Stimulated activated CD8-positive, alpha-beta memory T cell treated with anti-CD3 and anti-CD28 coated beads, Interleukin-4, amount 100 ng/mL, for 24 hours (primary cell): ENCODE measurements around the gene IFITM1.
"Not testable (repeated sequence)": the region's sequence is repeated elsewhere in the genome, so short reads cannot be mapped to it uniquely, and the experiment has no call there.

Source experiments
- DNase-seq: peaks from one replicate; pipeline ENCODE4 v3.0.0-alpha.2; 2020; ENCODE audit warnings: low read depth

The IFITM1 gene

DNA sequence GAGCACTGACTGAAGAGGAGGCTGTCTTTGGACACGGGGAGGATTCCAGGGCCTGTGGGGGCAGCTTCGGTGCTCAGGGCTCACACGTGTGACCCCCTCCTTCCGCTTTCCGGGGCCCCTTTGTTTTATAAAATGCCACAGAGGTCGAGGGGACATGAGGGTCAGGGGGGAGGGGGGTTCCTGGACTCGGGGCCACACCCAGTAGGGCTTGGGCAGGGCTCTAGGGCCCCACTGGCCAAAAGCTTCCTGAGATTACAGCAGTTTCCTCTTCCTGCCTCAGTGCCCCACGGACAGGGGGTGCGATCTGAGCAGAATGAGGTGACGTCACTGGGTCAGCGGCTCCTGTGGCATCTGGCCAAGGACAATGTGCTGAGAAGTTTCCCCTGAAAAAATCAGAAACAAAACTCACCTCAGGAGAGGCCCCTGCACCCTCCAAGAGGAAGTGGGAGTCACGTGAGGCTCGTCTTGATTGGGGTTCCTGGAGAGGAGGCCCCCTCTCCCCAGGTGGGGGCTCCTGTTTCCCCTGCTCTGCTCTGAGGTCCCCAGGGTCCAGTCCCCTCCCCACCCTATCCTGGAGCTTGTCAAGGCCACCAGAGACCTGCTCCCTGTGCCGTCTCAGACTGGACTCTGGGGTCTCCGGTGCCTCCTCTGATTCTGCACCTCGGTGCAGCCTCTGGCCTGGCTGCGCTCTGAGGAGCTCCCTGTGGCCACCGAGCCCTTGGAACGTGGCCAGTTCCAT lies 13.2 kb downstream of the IFITM1 start:
- DNase-seq, result no peak

DNA sequence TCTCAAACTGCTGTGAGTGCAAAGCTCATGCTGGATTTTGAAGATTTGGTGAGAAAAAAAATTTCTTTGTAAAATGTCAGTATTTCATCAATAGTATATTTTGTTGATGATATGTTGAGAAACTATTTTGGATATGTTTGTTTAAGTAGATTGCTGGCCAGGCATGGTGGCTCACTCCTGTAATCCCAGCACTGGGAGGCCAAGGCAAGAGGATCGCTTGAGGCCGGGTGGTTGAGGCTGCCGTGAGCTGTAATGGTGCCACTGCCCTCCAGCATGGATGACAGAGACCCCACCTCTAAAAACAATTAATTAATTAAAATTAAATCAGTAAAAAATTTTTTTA lies 13.7 kb downstream of the IFITM1 start:
- no peak for DNase-seq

DNA sequence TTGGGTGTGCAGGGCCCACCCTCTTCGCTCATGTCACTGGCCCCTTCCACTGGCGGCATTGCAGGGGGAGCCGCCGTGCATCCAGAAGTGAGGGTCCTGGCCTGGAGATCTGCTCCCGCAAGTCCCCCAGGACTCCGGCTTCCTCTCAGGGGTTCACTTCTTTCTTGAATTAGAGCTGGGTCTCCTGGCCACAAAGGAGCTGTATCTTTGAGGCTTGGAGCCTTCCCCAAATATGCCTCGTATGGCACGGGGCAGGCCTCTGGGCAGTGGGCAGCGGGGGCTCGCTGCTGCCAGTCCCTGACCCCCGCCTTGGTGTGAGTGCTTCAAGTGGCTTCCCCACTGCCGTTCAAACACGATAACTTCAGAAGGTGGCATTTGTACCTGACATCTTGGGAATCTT lies 14.2 kb downstream of the IFITM1 start:
- DNase-seq, result no peak

DNA sequence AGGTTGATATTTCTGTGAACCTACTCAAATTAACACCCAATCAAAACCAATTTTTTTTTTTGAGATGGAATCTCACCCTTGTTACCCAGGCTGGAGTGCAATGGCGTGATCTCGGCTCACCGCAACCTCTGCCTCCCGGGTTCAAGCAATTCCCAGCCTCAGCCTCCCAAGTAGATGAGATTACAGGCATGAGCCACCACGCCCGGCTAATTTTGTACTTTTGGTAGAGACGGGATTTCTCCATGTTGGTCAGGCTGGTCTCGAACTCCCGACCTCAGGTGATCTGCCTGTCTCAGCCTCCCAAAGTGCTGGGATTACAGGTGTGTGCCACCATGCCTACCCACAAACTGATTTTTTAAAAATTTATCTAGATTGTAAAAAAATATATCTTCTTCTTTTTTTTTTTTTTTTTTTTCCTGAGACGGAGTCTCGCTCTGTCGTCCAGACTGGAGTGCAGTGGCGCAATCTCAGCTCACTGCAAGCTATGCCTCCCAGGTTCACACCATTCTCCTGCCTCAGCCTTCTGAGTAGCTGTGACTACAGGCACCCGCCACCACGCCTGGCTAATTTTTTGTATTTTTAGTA lies 14.8 kb downstream of the IFITM1 start:
- not testable (repeated sequence) for DNase-seq

DNA sequence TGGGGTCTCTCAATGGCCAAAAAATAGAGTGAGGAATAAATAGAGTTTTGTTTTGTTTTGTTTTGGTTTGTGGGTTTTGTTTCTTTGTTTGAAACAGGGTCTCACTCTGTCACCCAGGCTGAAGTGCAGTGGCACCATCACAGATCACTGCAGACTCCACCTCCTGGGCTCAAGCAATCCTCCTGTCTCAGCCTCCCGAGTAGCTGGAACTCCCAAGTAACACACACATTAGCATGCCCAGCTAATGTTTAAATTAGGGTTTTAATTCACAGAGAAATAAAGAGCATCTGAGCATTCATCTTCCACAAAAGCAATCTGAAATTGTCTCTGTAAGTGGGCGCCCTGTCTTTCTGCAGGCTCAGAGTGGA lies 16.0 kb downstream of the IFITM1 start:
- DNase-seq, result no peak

DNA sequence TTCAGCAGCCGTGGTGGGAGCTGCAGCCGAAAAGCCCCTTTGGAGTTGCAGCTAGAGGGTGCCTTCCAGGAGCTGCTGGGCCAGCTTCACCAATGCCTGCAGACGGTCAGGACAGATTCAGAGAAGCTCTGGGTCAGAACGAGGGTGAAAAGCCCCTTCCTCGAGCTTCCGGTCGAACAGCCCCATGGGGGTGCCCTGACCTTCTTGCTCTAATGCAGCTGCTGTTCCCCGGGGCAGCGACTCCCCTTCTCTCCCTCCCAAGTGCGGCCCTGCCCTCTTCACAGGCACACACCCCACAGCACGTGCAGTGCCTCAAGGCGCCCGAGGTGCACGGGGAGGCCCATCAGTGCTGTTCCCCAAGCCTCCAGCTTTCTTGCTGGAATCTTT lies 16.5 kb downstream of the IFITM1 start:
- no peak for DNase-seq

DNA sequence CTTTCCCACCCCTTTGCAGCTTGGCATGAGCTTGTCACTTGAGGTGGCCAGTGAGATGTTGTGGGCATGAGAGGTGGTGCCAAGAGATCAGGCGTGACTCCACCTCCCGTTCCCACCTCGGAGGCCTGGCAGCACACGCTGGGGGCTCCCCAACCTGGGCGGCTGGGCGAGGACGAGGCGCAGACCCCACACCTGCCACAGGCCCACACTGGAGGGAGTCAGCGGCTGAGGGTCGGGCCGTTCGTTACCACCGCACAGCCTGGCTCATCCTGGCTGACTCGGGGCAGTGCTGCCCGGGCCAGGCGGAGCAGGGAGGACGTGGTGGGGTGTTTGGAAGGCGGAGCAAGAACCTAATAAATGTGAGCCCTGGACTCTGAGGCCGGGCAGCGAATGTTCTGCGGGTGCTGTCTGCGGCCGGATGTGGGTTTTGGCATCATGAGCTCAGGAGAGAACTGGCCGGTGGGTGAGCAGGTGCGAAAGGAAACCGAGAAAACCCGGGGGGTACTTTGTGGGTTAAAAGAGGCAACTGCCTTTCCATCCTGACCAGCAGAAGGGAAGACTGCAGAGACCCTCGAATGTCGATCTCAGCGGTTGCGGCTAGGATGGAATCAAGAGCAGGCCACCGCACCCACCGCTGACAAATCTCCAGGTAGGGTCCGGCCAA lies 17.0 kb downstream of the IFITM1 start:
- no peak for DNase-seq

DNA sequence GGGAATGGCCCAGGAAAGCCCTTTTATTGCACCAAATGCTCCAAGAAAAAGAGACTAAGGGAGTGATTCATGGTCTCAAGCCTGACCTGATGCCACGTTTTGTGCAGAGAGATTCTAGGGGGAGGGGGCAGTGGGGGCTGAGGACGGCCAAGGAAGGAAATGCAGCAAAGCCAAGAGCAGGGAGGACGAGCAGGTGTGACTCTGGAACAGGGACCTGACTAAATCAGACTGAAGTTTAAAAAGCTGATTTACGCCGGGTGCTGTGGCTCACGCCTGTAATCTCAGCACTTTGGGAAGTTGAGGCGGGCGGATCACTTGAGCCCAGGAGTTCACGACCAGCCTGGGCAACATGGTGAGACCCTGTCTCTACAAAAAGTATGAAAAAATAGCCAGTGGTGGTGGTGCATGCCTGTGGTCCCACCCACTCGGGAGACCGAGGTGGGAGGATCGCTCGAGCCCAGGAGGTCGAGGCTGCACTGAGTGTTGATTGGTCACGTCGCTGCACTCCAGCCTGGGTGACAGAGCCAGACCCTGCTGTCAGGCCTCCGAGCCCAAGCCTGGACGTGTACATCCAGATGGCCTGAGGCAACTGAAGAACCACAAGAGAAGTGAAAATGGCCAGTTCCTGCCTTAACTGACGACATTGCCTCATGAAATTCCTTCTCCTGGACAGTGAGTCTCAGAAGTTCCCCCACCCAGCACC lies 17.7 kb downstream of the IFITM1 start:
- DNase-seq, result no peak

DNA sequence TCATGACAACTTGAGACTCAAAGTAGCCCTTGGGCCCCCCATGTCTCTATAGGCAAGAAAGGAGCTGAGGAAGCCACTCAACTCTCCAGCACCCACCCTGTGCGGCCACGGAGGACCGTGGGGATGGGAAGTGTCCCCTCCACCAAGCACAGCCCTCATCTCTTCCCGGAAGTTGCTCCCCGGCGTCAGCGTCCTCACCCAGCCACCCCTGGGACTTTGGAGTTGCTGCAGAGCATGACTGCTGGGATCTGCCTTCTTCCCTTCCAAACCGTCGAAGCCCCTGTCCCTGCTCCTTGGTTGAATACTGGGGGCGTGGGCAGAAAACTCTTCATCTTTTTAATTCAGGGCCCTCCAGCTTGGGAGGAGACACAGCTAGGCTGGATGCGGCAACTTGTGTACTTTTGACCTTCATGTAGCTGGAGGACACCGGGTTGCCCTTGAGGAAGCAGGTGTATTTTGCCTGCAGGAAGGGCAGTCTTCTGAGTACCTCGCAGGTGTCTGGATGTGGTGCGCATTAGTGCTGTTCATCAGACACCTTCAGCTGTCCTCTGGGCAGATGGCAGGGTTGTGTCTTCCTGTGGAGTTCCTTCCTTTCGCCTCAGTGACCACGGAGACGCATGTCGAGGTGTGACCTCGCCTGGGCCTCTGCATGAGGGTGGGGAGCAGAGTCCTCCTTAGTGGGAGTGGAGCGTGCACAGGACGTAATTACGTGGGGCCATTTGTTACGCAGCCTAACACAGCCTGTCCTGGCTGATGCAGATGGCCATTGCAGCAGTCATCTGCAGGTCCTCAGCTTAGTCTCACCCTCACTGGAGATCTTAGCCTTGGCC lies 19.0 kb downstream of the IFITM1 start:
- no peak for DNase-seq

DNA sequence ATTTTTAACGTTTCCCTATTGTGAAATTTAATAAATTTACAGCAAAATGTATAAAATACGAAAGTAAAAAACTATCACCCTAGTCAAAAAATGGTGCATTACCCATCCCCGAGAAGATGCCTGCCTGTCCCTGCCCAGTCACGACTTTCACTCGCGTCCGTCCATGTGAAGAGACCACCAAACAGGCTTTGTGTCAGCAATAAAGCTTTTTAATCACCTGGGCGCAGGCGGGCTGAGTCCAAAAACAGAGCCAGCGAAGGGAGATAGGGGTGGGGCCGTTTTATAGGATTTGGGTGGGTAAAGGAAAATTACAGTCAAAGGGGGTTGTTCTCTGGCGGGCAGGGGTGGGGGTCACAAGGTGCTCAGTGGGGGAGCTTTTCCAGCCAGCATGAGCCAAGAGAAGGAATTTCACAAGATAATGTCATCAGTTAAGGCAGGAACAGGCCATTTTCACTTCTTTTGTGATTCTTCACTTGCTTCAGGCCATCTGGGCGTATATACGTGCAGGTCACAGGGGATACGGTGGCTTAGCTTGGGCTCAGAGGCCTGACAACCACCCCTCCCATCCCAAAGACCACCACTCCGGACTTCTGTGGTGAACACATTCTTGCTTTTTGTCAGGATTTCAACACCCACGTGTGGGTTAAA lies 19.9 kb downstream of the IFITM1 start:
- not testable (repeated sequence) for DNase-seq

DNA sequence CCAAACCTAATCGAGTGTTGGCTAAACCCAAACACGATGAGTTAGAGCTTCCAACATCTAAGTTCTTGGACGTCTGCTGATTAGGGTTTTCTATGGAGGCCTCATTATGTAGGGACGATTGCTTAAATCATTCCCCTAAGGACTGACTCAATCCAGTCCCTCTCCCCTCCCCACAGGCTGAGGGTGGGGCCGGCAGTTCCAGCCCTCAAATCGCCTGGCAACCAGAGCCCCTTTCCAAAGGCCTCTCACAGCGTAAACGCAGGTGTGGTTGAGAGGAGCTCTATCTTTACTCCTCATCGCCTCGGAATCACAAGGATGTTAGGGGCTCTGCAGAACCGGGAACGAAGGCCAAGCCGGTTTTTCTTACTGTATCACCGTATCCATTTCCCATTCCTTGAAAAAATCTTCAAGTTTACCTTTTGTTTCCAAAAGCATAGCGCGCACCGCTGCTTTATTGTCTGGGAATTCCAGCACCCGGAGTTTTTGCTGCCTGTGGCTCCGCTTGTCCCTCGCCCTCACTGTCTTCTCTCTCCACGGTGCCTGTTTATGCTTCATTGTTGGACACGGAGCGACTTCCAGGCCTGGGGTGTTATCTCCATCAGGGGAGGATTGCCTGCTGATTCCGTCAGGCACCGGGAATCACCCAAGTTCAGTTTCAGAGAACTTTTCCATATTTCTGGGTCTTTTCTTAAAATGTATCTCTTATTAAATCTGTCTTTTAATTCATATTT lies 20.6 kb downstream of the IFITM1 start:
- DNase-seq, result no peak

DNA sequence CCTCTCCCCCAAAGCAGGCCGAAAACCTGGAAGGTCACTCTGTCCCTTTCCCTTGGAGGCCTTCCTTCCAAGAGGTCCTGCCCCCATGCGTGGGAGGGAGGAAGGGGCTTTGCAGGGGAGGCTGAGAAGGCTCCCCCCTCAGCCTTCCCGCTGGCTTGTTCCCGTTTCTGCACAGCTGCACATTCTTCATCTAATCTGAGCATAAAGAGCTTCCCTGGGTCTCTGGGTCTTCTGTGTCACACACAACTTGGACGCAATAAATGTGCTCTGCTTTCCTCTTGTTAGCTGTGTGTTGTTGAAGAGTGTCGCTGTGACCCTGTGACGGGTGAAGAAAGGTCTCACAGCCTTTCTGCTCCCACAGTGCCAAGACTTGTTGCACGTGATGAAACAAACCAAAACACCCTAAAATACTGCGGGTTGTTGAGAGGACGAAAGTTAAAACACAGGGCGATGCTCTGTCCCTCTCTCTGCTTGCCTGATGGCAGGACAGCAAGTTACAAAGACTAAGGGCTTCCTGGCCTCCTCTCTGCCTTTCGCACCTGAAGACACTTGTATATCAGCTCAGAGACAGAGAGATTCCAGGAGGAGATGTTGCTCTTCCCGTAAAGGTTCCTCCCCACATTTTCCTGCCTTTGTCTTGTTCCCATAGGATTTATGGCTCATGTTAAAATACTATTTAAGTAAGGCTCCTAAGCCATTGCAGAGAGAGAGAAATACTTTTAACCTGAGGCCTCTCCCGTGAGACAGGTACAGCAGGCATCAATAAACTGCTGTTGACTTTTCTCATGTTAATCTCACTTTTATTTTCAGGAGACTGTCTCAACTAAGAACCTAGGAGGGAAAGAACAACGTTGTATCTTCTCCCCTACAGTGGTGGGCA lies 22.2 kb downstream of the IFITM1 start:
- no peak for DNase-seq

DNA sequence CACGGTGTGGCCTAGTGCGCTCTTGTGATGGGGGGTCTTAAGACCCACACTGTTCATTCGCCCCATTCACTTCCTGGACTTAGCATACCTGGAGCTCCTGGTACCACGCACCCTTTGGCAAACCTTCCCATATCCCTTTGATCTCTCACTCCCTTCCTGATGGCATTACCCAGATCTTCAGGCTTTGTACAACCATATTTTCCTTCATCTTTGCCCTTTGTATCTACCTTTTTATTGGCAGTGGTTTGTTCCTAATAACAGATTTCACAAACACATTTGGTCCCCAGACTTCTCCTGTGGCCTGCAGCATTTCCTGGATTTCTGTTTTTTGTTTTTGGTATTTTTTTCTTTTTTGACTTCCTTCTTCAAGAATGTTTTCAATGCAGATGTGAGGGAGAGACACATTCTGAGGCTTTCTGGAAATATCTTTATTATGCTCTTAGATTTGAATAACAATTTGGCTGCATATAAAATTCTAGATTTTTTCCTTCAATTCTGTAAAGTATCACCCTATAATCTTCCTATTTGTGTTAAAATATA lies 22.9 kb downstream of the IFITM1 start:
- no peak for DNase-seq

DNA sequence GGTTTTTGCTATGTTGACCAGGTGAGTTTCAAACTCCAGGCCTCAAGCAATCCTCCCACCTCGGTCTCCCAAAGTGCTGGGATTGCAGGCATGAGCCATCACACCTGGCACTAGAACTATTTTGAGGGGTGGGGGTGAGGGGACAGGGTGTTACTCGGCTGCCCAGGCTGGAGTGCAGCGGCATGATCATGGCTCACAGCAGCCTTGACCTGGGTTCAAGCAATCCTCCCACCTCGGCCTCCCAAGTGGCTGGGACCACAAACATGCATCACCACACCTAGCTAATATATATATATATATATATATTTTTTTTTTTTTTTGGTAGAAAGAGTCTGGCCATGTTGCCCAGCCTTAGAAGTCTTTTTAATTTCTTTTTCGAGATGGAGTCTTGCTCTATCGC lies 23.9 kb downstream of the IFITM1 start:
- DNase-seq, result no peak

DNA sequence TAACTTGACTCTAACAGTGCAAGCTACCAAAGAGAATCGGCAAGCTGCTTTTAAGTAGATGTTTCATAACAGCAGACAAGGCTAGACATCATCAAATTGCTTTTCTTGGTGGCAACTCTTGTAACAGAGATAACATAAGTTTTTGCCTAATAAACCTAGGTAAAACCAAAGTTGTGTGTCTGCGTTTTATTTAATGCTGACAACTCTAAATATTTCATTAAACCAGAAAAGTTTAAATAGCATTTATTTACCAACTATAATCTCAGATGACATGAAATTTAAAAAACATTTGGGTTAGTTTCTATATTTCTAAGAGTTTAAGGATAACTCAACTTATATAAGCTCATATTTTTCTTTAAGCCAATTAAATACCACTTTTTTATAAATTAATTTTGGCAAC lies 26.1 kb downstream of the IFITM1 start:
- DNase-seq, result no peak

DNA sequence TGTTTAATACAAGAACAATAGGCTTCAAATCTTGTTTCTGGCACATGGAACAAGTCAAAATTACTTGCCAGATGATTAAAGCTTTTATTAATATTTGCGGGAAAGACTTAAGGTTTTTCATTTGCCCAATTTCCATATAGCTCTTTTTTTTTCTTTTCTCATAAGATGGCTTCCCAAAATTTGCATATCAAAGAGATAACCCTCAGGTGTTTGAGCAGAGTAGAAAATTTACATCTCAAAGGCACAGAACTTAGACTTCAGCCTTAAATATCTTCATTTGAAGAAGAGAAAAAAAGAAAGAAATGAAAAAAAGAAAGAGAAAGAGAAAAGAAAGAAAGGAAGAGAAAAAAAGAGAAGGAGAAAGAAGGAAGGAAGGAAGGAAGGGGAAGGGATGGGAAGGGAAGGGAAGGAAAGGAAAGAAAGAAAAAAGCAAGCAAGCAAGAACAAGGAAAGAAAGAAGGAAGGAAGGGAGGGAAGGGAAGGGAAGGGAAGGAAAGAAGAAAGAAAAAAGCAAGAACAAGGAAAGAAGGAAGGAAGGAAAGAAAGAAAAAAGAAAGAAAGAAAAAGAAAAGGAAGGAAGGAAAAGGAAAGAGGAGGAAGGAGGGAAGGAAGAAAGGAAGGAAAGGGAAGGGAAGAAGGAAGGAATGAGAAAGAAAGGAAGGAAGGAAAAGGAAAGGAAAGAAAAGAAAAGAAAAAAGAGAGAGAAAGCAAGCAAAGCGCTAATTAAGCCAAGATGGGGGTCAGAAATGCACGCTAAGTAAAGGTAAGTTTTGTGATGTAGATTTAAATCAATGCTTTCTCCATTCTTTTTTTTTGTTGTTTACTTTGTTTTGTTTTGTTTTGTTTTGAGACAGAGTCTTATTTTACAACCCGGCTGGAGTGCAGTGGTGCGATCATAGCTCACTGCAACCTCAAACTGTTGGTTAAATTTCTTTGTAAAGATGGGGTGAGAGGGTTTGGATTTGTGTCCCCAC lies 27.0 kb downstream of the IFITM1 start:
- no peak for DNase-seq

DNA sequence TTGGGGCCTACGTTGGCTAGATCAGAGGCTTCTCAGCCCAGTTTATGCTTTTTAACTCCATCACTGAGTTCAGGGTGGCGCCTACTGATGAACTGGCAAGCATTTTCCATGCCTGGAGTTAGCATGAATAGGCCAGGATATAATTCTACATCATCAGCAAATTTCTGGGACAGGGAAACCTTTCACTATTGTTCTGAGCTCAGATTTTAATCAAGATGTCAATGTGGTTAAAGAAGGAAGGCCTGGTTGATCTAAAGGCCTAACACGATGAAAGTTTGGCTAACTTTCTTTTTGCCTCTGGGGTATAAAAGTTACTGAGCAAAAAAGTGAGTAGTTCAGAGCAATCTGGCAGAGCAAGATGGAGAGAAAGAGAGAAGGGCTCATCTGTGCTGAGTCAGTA lies 28.5 kb downstream of the IFITM1 start:
- DNase-seq, result no peak

DNA sequence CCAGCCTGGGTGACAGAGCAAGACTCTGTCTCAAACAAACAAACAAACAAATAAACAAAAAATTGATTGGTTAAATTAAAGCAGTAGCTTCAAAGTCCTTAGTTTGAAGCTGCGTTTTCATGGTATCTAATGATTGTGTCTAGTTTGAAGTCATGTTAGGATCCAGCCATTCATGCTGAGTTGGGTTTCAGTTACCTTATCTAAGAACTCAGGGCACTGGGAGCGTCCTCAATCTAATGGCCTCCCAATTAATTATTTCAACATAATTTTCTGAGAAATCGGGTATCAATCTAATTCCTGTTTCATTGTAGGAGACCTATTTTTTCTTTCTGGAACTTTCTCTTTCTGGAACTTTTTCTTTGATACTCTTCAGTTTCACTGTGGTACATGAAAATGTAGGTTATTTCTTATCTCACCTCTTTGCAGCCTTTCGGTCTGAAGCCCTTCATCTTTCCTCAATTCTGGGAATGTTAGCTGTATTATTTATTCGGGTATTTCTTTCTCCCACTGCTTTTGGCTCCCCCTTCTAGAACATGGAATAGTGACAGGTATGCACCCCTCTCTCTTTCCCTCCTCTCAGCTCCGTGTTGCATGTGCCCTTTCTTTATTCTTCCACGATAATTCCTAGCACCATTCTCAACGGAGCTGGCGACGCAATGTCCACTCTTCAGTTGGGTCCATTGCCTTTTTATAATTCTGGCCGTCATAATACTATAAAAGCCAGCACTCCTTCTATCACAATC lies 31.2 kb downstream of the IFITM1 start:
- DNase-seq, result no peak
